Panc1 (cell line): Measurements from ENCODE around the gene CASP9. TPM values are rescaled to one million over a fixed set of nuclear protein-coding genes. Genes with fewer than 3 reads are reported as not detected.
A peak's percentile ranks its signal among the peaks of the same experiment; 100 is the strongest.

Experiments
- ATAC-seq: fragments of 200-7000 bp; cut with Tn5 transposase; 2 replicates; pipeline ENCODE4 v1.9.1; 2020; ENCODE audit warnings: mild to moderate bottlenecking, moderate library complexity
- Bru-seq: library from RNA; stranded (reverse); fragments of 400-500 nt; gene quantifications from one replicate; lab custom pipeline; 2021; lab: Mats Ljungman, UMichigan
- BruChase-seq, 2 experiments: library from RNA; stranded (reverse); fragments of 400-500 nt; gene quantifications; one replicate each; lab custom pipeline; 2021; lab: Mats Ljungman, UMichigan
- BruUV-seq: library from RNA; stranded (reverse); fragments of 400-500 nt; replicated peaks from 2 replicates; lab custom pipeline; 2021; lab: Mats Ljungman, UMichigan
- CTCF ChIA-PET: fragments of 300-600 bp; sonication (Branson Sonifier 250); formaldehyde crosslinking; loops from one replicate; lab custom pipeline; 2022; ENCODE audit warnings: antibody characterized with exemption; lab: Charles Lee
- POLR2A ChIA-PET: fragments of 300-600 bp; sonication (Branson Sonifier 250); formaldehyde crosslinking; loops from one replicate; lab custom pipeline; 2022; ENCODE audit warnings: antibody characterized with exemption; lab: Charles Lee
- DNase-seq: peaks from one replicate; pipeline ENCODE4 v3.0.0-alpha.2; 2010; ENCODE audit warnings: low read depth, low spot score
- H3K27ac ChIP-seq: 2 replicates; pipeline ENCODE4 v1.5.1; 2011; ENCODE audit warnings: mild to moderate bottlenecking, low read length, inconsistent platforms
- H3K27me3 ChIP-seq: fragments of 200-500 bp; sonication (Bioruptor generic); 2 replicates; pipeline ENCODE4 v1.6.0; 2014; ENCODE audit warnings: low read length, inconsistent platforms; ENCODE audit not compliant: control insufficient read depth, insufficient read depth
- H3K36me3 ChIP-seq: fragments of 200-500 bp; sonication (Bioruptor generic); 2 replicates; pipeline ENCODE4 v1.5.1; 2014; ENCODE audit warnings: inconsistent platforms, mild to moderate bottlenecking, low read length, moderate library complexity; ENCODE audit not compliant: control insufficient read depth, insufficient read depth
- H3K4me1 ChIP-seq: 2 replicates; pipeline ENCODE4 v1.5.1; 2011; ENCODE audit warnings: inconsistent platforms, mild to moderate bottlenecking, low read length, moderate library complexity; ENCODE audit not compliant: control insufficient read depth, insufficient read depth
- H3K4me3 ChIP-seq, 2 experiments: 2 replicates each; pipeline ENCODE4 v1.5.1; 2011 to 2012; ENCODE audit warnings: low read depth in 2 of 2, low read length in 2 of 2, mild to moderate bottlenecking in 2 of 2, inconsistent platforms in 1 of 2, moderate library complexity in 1 of 2
- H3K9me3 ChIP-seq: fragments of 200-500 bp; sonication (Bioruptor generic); 2 replicates; pipeline ENCODE4 v1.5.1; 2014; ENCODE audit warnings: low read depth, mild to moderate bottlenecking, inconsistent platforms, low read length, moderate library complexity; ENCODE audit not compliant: control insufficient read depth, insufficient read depth
- CTCF ChIP-seq: fragments of 450-650 bp; IDR thresholded peaks from 2 replicates; pipeline ENCODE4 v1.5.1; 2017; ENCODE audit warnings: mild to moderate bottlenecking
- POLR2AphosphoS5 ChIP-seq: IDR thresholded peaks from 2 replicates; pipeline ENCODE4 v1.6.1; 2012; ENCODE audit warnings: mild to moderate bottlenecking, low read depth, low read length, moderate library complexity
- REST ChIP-seq, 2 experiments: IDR thresholded peaks; 2 replicates each; pipeline ENCODE4 v1.6.1; 2011 to 2012; ENCODE audit warnings: low read depth in 2 of 2, control low read depth in 1 of 2, low read length in 1 of 2, mild to moderate bottlenecking in 1 of 2, moderate library complexity in 1 of 2; ENCODE audit not compliant: insufficient read depth in 1 of 2
- SIN3A ChIP-seq: IDR thresholded peaks from 2 replicates; pipeline ENCODE4 v1.6.1; 2012; ENCODE audit warnings: low read depth, mild to moderate bottlenecking, low read length, moderate library complexity, borderline replicate concordance; ENCODE audit not compliant: insufficient read depth
- TCF7L2 ChIP-seq: IDR thresholded peaks from 2 replicates; pipeline ENCODE4 v1.6.1; 2011; ENCODE audit warnings: mild to moderate bottlenecking, low read depth, low read length, inconsistent platforms
- in situ Hi-C: cut with HindIII; loops from 2 replicates; pipeline ENCODE4 v1.10.0; 2016; ENCODE audit warnings: low sequenced_read_pairs, low pct_unique_long_range_greater_than_20kb
- intact Hi-C: fragments of 100-400 bp; cut with micrococcal nuclease; formaldehyde crosslinking; loops from one replicate; pipeline ENCODE4 v1.10.0; 2022; ENCODE audit not compliant: unreplicated experiment
- long read RNA-seq: library from polyadenylated mRNA; unstranded; transcript quantifications from one replicate; pipeline ENCODE4 v2.0.0, GENCODE V29; 2021; ENCODE audit not compliant: unreplicated experiment
- polyA plus RNA-seq: library from polyadenylated mRNA; unstranded; fragments of >200 nt; gene quantifications from one replicate; pipeline ENCODE4 v1.2.1, GENCODE V29; 2012; ENCODE audit warnings: missing spikeins; ENCODE audit not compliant: insufficient read length
- total RNA-seq: library from RNA; stranded (reverse); gene quantifications from one replicate; pipeline ENCODE4 v1.2.1, GENCODE V29; 2021; ENCODE audit not compliant: unreplicated experiment

Gene CASP9
- total RNA-seq (7.5 TPM), Bru-seq, nascent RNA (percentile 48 among the genes with signal in this experiment), BruChase-seq, experiment 1, labeled RNA remaining after a 2-hour chase (percentile 51 among the genes with signal in this experiment), BruChase-seq, experiment 2, labeled RNA remaining after a 6-hour chase (percentile 50 among the genes with signal in this experiment)
- 9.4 TPM for polyA plus RNA-seq
- long read RNA-seq, transcript CASP9-201 (9 exons, 2,019 nt): major isoform, 11 of 20 reads
- long read RNA-seq, partial matches to known transcripts: 2 of 20 reads
- long read RNA-seq, other reads (novel, unspliced or antisense): 3 of 20 reads

GRCh38 chr1:15524021-15524282 lies at the start of gene CASP9:
Gene CASP9, minus strand, starts transcription at chr1:15524215. Its CDS starts 15 bp downstream, at chr1:15524200.
- Histone ChIP-seq H3K27ac (peak within 1 kb of the TSS; percentile 80), H3K36me3 (peaks cover 8% of the 10 kb centered on the region; the same call in 1 of the 2 replicates), H3K27me3 (no peaks in the 10 kb centered on the region), H3K4me1 (peaks cover 20% of the 10 kb centered on the region), H3K4me3 (peak within 1 kb of the TSS; percentile 68 to 88), H3K9me3 (no peaks in the 10 kb centered on the region)
- BruUV-seq: no TSS peak
- TF ChIP-seq REST (IDR thresholded peaks at IDR 0.05; ENCODE audit: insufficient read depth in 1 of 2, low read depth in 2 of 2, low read length in 1 of 2) (no peak), POLR2AphosphoS5 (no peak), SIN3A (0 out of 2 replicates have a peak, but pooled peaks have one; percentile 39), CTCF (no peak)
- intact Hi-C loops: no loop called here
- CTCF ChIA-PET: interaction anchor here (0.7 kb wide), 1 partner anchor 30 kb away, joined by 3 read pairs; no protein-coding TSS in a partner anchor
- POLR2A ChIA-PET: interaction anchor here (0.9 kb wide), 1 partner anchor 201 kb away, joined by 3 read pairs; no protein-coding TSS in a partner anchor
- peak; percentile 15 for ATAC-seq
- in situ Hi-C loops: no loop called here
- DNase-seq: no peak

DNA sequence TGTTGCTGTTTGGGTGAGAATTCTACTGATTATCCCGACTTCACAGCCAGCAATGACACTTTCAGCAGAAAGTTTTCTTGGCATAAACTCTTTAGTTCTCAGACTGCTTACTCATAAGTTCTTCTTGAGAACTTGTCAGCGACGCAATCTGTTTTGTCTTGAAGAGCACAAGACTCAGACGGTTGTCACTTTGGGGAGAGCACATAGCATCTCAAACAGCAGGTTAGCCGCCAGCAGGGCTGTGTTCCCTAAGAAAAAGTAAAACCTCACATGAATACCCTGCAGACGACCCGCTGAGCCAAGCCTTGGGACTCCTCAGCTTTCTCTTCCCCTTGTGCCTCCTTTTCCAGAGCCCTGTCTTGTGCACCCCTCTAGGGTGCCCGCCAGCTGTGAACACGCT lies 49.5 kb upstream of the CASP9 start:
- DNase-seq (no peak), ATAC-seq (no peak)
- Histone ChIP-seq H3K4me3 (no peak overlapping the region), H3K9me3 (no peaks in the 10 kb centered on the region), H3K27ac (no peak overlapping the region), H3K36me3 (peaks cover 3% of the 10 kb centered on the region; the same call in 1 of the 2 replicates), H3K4me1 (no peaks in the 10 kb centered on the region), H3K27me3 (no peaks in the 10 kb centered on the region)
- intact Hi-C loops: no loop called here
- in situ Hi-C loops: no loop called here
- BruUV-seq: no TSS peak
- ChIA-PET POLR2A (no interaction called here), CTCF (no interaction called here)
- no peak for TF ChIP-seq TCF7L2
- TF ChIP-seq CTCF: no peak
- no peak for TF ChIP-seq REST (IDR thresholded peaks at IDR 0.05; ENCODE audit: insufficient read depth in 1 of 2, low read depth in 2 of 2, low read length in 1 of 2)
- no peak for TF ChIP-seq SIN3A
- no peak for TF ChIP-seq POLR2AphosphoS5
